RKO (cell line): Measurements from ENCODE around the gene DERL3.
A peak's percentile ranks its signal among the peaks of the same experiment; 100 is the strongest.

Experiments
- DNase-seq: peaks from one replicate; pipeline ENCODE4 v3.0.0-alpha.2; 2016; ENCODE audit warnings: low spot score

Gene DERL3

GRCh38 chr22:23801886-23802377, 36.9 kb downstream of the DERL3 start:
- DNase-seq: no peak

- DNase-seq: no peak
These were observed 37.5 kb downstream of the DERL3 start for GRCh38 chr22:23801238-23801821.

DNA sequence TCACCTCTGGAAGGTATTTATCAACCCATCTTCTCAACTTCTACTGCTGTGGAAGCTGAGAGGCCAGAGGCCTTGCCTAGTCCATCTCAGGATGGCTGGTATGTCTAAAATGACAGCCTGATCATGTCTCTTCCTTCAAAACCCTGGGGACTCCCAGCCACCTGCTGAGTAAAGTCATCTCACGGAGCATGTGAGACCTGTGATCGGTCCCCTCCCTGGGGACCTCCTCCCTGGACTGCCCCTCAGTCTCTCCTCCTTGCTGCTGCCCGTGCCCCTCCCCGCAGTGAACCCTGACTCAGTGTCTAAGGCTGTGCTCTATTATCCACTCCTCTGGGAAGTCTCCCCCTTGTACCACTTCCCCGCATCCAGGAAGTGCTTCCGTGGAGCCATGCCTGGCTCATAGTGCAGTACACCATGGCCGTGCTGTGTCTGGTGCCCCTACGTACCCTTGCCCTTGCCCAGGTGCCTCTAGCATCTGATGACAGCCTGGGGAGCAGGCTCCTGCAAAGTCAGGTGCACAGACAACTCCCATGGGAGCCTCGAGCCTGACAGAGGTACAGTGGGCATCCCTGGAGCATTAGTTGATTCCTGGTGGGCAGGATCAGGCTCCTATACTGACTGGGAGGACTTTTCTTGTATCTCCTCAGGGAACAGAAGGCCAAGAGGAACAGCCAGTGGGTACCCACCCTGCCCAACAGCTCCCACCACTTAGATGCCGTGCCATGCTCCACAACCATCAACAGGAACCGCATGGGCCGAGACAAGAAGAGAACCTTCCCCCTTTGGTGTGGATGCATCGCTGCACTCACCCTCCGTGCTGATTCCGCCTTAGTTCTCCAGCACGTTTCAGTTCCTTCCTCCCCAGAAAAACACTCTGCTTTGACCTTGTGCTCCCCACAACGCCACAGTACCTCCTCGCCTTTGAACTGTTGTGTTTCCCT, 38.2 kb downstream of the DERL3 start:
- no peak for DNase-seq

DNA sequence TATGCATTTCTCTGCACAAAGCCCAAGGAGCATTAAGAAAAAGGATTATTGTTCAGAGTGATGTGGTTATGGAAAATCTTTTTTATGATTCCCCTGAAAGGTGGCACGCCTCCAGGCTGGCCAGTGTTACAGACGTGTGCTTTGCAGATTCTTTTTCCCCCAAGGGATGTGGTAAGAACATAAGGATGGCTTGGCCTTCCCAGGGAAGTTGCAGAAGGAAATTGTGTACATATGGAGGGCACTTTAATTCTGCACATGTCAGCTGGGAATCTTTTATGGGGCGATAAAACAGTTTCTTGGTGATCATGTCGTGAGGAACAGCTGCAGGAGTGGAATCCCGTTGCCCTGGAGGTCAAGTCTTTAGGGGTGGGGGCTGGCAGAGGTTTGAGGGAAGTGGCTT, 42.3 kb downstream of the DERL3 start:
- DNase-seq: no peak

GRCh38 chr22:23793326-23793725, 45.5 kb downstream of the DERL3 start:
- no peak for DNase-seq

- DNase-seq: no peak
These were observed 46.8 kb downstream of the DERL3 start for GRCh38 chr22:23791738-23792645.

GRCh38 chr22:23790819-23791737, 47.7 kb downstream of the DERL3 start:
- no peak for DNase-seq

GRCh38 chr22:23789638-23790037, 49.2 kb downstream of the DERL3 start:
- DNase-seq: no peak

GRCh38 chr22:23789121-23789520, 49.7 kb downstream of the DERL3 start:
- no peak for DNase-seq

DNA sequence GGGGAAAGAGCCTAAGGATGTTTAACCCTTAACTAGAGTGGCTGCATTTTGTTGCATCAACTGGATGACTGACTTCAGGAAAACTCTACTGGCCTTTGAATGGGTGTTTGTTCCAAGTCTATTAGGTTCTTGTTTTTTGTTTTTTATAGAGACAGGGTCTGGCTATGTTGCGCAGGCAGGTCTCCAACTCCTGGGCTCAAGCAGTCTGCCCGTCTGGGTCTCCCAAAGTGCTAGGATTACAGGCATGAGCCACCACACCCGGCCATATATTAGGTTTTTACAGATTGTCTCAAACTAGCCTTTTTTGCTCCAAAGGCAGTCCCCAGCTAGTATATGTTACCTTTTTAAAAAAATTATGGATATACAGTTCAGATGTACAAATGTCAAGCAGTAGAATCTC, 50.9 kb downstream of the DERL3 start:
- DNase-seq: no peak

GRCh38 chr22:23787600-23787896, 51.3 kb downstream of the DERL3 start:
- DNase-seq: no peak

GRCh38 chr22:23786752-23787599, 51.8 kb downstream of the DERL3 start, which contains the start of gene SMARCB1:
Gene SMARCB1, plus strand, starts transcription at chr22:23786966. Its CDS starts 204 bp downstream, at chr22:23787170.
- DNase-seq: peak; percentile 90

DNA sequence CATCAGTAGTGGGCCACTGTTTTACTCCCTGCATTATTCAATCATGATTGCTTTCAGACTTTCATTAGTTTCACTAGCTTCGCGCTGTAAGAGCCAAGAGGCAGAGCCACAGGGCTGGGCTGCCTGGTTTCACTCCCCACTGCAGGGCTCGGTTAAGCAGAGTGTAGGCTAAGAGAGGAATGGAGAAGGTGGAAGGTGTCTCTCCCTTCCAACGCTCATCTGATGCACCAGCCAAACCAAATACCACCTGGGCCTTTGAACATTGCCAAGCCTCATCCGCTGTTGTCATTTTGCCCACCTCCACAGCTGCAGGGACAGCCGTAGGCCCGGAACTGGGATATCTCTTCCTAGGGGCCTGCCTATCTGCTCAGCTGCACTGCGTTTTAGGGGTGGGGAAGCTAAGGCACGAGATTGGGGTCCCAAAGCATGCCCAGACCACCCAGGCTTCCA, 52.5 kb downstream of the DERL3 start:
- no peak for DNase-seq
